SK-N-SH (cell line): ENCODE measurements around the gene YJEFN3. TPM values are rescaled to one million over a fixed set of nuclear protein-coding genes. Genes with fewer than 3 reads are reported as not detected.

Source experiments
- CTCF ChIA-PET: fragments of 300-600, 350-600 bp; formaldehyde crosslinking; extraction: SDS; loops from one replicate; lab custom pipeline; 2021; lab: Yijun Ruan, JAX
- POLR2A ChIA-PET: fragments of 350-600 bp; sonication (Branson Sonifier 250); formaldehyde crosslinking; extraction: SDS; loops from one replicate; lab custom pipeline; 2020; ENCODE audit warnings: antibody characterized with exemption, inconsistent platforms; lab: Yijun Ruan, JAX
- DNase-seq: peaks from one replicate; pipeline ENCODE4 v3.0.0; 2012
- H2AFZ ChIP-seq: fragments of 200-600 bp; sonication (generic); 2 replicates; pipeline ENCODE4 v1.8.1; 2016; ENCODE audit warnings: antibody characterized with exemption, mild to moderate bottlenecking, low read depth
- H3F3A ChIP-seq: fragments of 200-600 bp; sonication (generic); replicated peaks from 2 replicates; pipeline ENCODE3; 2016; ENCODE audit warnings: antibody characterized with exemption, mild to moderate bottlenecking; ENCODE audit not compliant: insufficient read depth
- H3K27ac ChIP-seq, 2 experiments: fragments of 200-500 bp in 1 of 2; fragments of 200-600 bp in 1 of 2; sonication (Bioruptor generic) in 1 of 2; sonication (generic), shearing (Covaris generic) in 1 of 2; 2 replicates each; pipeline versions ENCODE4 v1.5.1 to v1.6.1; 2014 to 2016; ENCODE audit warnings: low read depth in 2 of 2, inconsistent platforms in 1 of 2, low read length in 1 of 2, mild to moderate bottlenecking in 1 of 2, mixed read lengths in 1 of 2
- H3K27me3 ChIP-seq: fragments of 200-600 bp; sonication (generic), shearing (Covaris generic); 2 replicates; pipeline ENCODE4 v1.6.1; 2016; ENCODE audit warnings: mixed run types; ENCODE audit not compliant: insufficient read depth
- H3K36me3 ChIP-seq, 2 experiments: fragments of 200-500 bp in 1 of 2; fragments of 200-600 bp in 1 of 2; sonication (Bioruptor generic) in 1 of 2; sonication (generic) in 1 of 2; replicated peaks in 1 of 2; 2 replicates each; pipeline versions ENCODE3 to v1.5.1; 2014 to 2016; ENCODE audit warnings: low read length in 1 of 2, mild to moderate bottlenecking in 1 of 2; ENCODE audit not compliant: insufficient read depth in 2 of 2, control insufficient read depth in 1 of 2
- H3K4me1 ChIP-seq, 2 experiments: fragments of 200-500 bp in 1 of 2; fragments of 200-600 bp in 1 of 2; sonication (Bioruptor generic) in 1 of 2; sonication (generic), shearing (Covaris generic) in 1 of 2; 2 replicates each; pipeline versions ENCODE4 v1.5.1 to v1.6.1; 2014 to 2016; ENCODE audit warnings: low read depth in 1 of 2, low read length in 1 of 2, mixed run types in 1 of 2; ENCODE audit not compliant: insufficient read depth in 2 of 2, control insufficient read depth in 1 of 2
- H3K4me2 ChIP-seq: fragments of 200-600 bp; sonication (generic), shearing (Covaris generic); 2 replicates; pipeline ENCODE4 v1.6.1; 2017; ENCODE audit warnings: mixed run types
- H3K4me3 ChIP-seq, 2 experiments: fragments of 200-500 bp in 1 of 2; fragments of 200-600 bp in 1 of 2; sonication (Bioruptor generic) in 1 of 2; sonication (generic), shearing (Covaris generic) in 1 of 2; 2 replicates each; pipeline versions ENCODE4 v1.5.1 to v1.8.1; 2014 to 2016; ENCODE audit warnings: low read depth in 2 of 2, inconsistent platforms in 1 of 2, low read length in 1 of 2, mild to moderate bottlenecking in 1 of 2, mixed read lengths in 1 of 2, moderate library complexity in 1 of 2
- H3K79me2 ChIP-seq: fragments of 200-600 bp; sonication (generic); 2 replicates; pipeline ENCODE4 v1.8.1; 2017; ENCODE audit warnings: mild to moderate bottlenecking; ENCODE audit not compliant: insufficient read depth
- H3K9ac ChIP-seq: fragments of 200-600 bp; sonication (generic); 2 replicates; pipeline ENCODE4 v1.6.1; 2017; ENCODE audit warnings: mixed run types
- H3K9me2 ChIP-seq: fragments of 200-600 bp; sonication (generic); 2 replicates; pipeline ENCODE4 v1.6.1; 2017; ENCODE audit warnings: mixed run types
- H3K9me3 ChIP-seq: fragments of 200-600 bp; sonication (generic); 2 replicates; pipeline ENCODE4 v1.6.1; 2017; ENCODE audit warnings: mixed run types, mild to moderate bottlenecking, moderate library complexity
- H4K20me1 ChIP-seq: fragments of 200-600 bp; sonication (generic); 2 replicates; pipeline ENCODE4 v1.6.1; 2017; ENCODE audit warnings: mild to moderate bottlenecking, mixed run types; ENCODE audit not compliant: insufficient read depth
- CHD2 ChIP-seq: fragments of 150-350 bp; IDR thresholded peaks from 2 replicates; pipeline ENCODE4 v1.6.1; 2018; ENCODE audit warnings: low read length; ENCODE audit not compliant: partially characterized antibody
- FOSL2 ChIP-seq: IDR thresholded peaks from 2 replicates; pipeline ENCODE4 v1.4.0; 2012; ENCODE audit warnings: low read depth, mild to moderate bottlenecking, moderate library complexity, borderline replicate concordance
- GABPA ChIP-seq: IDR thresholded peaks from 2 replicates; pipeline ENCODE4 v1.4.0; 2012; ENCODE audit warnings: low read depth, mild to moderate bottlenecking
- GATA2 ChIP-seq: sonication (generic); formaldehyde crosslinking; IDR thresholded peaks from 2 replicates; pipeline ENCODE4 v1.5.0; 2020; ENCODE audit warnings: mild to moderate bottlenecking, missing genetic modification reagents
- JUND ChIP-seq: IDR thresholded peaks from 2 replicates; pipeline ENCODE4 v1.4.0; 2012
- MEF2A ChIP-seq: IDR thresholded peaks from 2 replicates; pipeline ENCODE4 v1.4.0; 2012; ENCODE audit warnings: low read depth, borderline replicate concordance
- MXI1 ChIP-seq: IDR thresholded peaks from 2 replicates; pipeline ENCODE4 v1.6.1; 2012; ENCODE audit warnings: mild to moderate bottlenecking, low read depth, low read length, improper control_type of control experiment
- NFIC ChIP-seq: IDR thresholded peaks from 2 replicates; pipeline ENCODE4 v1.4.0; 2012; ENCODE audit warnings: borderline replicate concordance
- NRF1 ChIP-seq: IDR thresholded peaks from 2 replicates; pipeline ENCODE4 v1.6.1; 2012; ENCODE audit warnings: low read depth, mild to moderate bottlenecking, low read length
- RAD21 ChIP-seq: IDR thresholded peaks from 2 replicates; pipeline ENCODE4 v1.6.1; 2012; ENCODE audit warnings: mild to moderate bottlenecking, low read length
- RXRA ChIP-seq: IDR thresholded peaks from 2 replicates; pipeline ENCODE4 v1.4.0; 2012; ENCODE audit warnings: low read depth, mild to moderate bottlenecking, borderline replicate concordance
- SMC3 ChIP-seq: IDR thresholded peaks from 2 replicates; pipeline ENCODE4 v1.6.1; 2012; ENCODE audit warnings: low read depth, low read length, improper control_type of control experiment
- TCF12 ChIP-seq: IDR thresholded peaks from 2 replicates; pipeline ENCODE4 v1.4.0; 2012
- YY1 ChIP-seq: IDR thresholded peaks from 2 replicates; pipeline ENCODE4 v1.4.0; 2012; ENCODE audit warnings: low read depth, mild to moderate bottlenecking
- WGBS: methylation state at CpG from one replicate; pipeline ENCODE4 v1.1.6; 2017; ENCODE audit warnings: low lambda C conversion rate; 5-methylcytosine and 5-hydroxymethylcytosine counted together
- polyA plus RNA-seq, 3 experiments: library from polyadenylated mRNA; depleted of rRNA; stranded (reverse); fragments of >200 nt; gene quantifications; 2 replicates each; pipeline ENCODE4 v1.2.3, GENCODE V29; 2012
- TF ChIP-seq, protein P1 (sequence below): fragments of 150-350 bp; IDR thresholded peaks from 2 replicates; pipeline ENCODE4 v1.6.1; 2016; ENCODE audit warnings: mild to moderate bottlenecking, low read depth, low read length
- TF ChIP-seq, protein P2 (sequence below): IDR thresholded peaks from 2 replicates; pipeline ENCODE4 v1.4.0; 2012; ENCODE audit warnings: low read depth, borderline replicate concordance
- TF ChIP-seq, protein P3 (sequence below): fragments of 150-350 bp; IDR thresholded peaks from 2 replicates; pipeline ENCODE4 v1.6.1; 2017; ENCODE audit warnings: antibody characterized with exemption, low read length, low read depth, borderline replicate concordance
- TF ChIP-seq, protein P4 (sequence below): IDR thresholded peaks from 2 replicates; pipeline ENCODE4 v1.4.0; 2012; ENCODE audit warnings: low read depth
- TF ChIP-seq, protein P5 (sequence below): IDR thresholded peaks from 2 replicates; pipeline ENCODE4; 2012
- TF ChIP-seq, protein P6 (sequence below): fragments of 200-600 bp; sonication (generic); IDR thresholded peaks from 2 replicates; pipeline ENCODE4 v1.6.1; 2017; ENCODE audit warnings: antibody characterized with exemption, mild to moderate bottlenecking, moderate library complexity

Gene YJEFN3
- polyA plus RNA-seq, 1 of the 3 experiments (the other 2 are of a cell fraction): 7.2 TPM

DNA sequence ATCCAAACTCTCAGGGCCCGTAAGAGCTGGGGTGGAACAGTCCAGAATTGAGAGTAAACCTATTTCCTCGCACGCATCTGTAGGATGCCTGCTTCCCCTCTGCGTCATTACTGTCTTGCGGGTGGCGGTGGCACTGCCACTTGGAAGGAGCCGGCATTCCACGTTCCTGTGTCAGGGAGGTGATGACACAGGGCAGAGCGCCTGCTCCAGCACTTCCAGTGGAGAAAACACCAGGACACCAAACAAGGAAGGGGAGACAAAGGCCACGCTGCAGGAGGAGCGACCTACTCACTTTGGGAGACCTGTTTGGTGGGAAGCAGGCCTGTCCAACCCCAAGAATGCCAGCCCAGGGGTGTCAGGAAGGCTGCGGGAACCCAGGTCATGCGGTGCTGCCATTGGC lies 52.7 kb downstream of the YJEFN3 start:
- POLR2A ChIA-PET: no interaction called here
- Histone ChIP-seq H3K9ac (no peak overlapping the region), H3K27ac (no peak overlapping the region), H4K20me1 (no peaks in the 10 kb centered on the region), H2AFZ (no peak overlapping the region), H3K4me2 (no peak overlapping the region), H3K79me2 (no peaks in the 10 kb centered on the region), H3K4me1 (peaks cover 0 to 6% of the 10 kb centered on the region in 2 experiments; a peak in 1 of 4 replicates), H3K36me3 (no peaks in the 10 kb centered on the region), H3K4me3 (no peak overlapping the region), H3K9me3 (no peaks in the 10 kb centered on the region), H3K27me3 (no peaks in the 10 kb centered on the region), H3F3A (no peaks in the 10 kb centered on the region), H3K9me2 (no peaks in the 10 kb centered on the region)
- DNase-seq: no peak
- CTCF ChIA-PET: interaction anchor here (1.5 to 3.0 kb wide), 2 partner anchors 27 to 50 kb away, joined by 3 to 14 read pairs; no protein-coding TSS in a partner anchor
- WGBS: 86% methylated on average over 11 of the region's 13 CpGs
- TF ChIP-seq FOSL2 (no peak), MXI1 (no peak), RAD21 (no peak), NRF1 (no peak), GABPA (no peak)
- TF ChIP-seq, protein P1, sequence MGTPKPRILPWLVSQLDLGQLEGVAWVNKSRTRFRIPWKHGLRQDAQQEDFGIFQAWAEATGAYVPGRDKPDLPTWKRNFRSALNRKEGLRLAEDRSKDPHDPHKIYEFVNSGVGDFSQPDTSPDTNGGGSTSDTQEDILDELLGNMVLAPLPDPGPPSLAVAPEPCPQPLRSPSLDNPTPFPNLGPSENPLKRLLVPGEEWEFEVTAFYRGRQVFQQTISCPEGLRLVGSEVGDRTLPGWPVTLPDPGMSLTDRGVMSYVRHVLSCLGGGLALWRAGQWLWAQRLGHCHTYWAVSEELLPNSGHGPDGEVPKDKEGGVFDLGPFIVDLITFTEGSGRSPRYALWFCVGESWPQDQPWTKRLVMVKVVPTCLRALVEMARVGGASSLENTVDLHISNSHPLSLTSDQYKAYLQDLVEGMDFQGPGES: no peak
- TF ChIP-seq, protein P2, sequence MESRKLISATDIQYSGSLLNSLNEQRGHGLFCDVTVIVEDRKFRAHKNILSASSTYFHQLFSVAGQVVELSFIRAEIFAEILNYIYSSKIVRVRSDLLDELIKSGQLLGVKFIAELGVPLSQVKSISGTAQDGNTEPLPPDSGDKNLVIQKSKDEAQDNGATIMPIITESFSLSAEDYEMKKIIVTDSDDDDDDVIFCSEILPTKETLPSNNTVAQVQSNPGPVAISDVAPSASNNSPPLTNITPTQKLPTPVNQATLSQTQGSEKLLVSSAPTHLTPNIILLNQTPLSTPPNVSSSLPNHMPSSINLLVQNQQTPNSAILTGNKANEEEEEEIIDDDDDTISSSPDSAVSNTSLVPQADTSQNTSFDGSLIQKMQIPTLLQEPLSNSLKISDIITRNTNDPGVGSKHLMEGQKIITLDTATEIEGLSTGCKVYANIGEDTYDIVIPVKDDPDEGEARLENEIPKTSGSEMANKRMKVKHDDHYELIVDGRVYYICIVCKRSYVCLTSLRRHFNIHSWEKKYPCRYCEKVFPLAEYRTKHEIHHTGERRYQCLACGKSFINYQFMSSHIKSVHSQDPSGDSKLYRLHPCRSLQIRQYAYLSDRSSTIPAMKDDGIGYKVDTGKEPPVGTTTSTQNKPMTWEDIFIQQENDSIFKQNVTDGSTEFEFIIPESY: no peak

DNA sequence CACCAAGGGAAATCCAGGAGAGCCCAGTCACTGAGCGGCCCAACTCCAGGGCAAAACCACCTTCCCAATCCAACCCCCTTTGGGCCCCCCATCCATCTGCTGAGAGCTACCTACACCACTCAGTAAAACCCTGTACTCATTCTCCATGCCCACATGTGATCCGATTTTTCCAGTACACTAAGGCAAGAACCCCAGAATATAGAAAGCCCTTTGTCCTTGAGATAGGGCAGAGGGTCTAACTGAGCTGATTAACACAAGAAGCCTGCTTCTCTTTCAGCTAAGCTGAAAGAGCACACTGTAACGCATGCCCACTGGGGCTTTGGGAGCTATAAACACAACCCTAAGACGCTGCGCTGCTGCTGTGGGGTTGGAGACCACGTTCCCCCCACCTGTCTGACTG lies 53.8 kb downstream of the YJEFN3 start:
- ChIA-PET POLR2A (no interaction called here), CTCF (interaction anchor here (0.7 to 3.0 kb wide), 3 partner anchors 14 to 31 kb away, joined by 3 to 14 read pairs (median 6); no protein-coding TSS in a partner anchor)
- H2AFZ ChIP-seq: no peak overlapping the region
- H3K36me3 ChIP-seq: no peaks in the 10 kb centered on the region
- H3K4me2 ChIP-seq: no peak overlapping the region
- DNase-seq: no peak
- H3F3A ChIP-seq: no peaks in the 10 kb centered on the region
- H3K9me3 ChIP-seq: no peaks in the 10 kb centered on the region
- H3K9ac ChIP-seq: no peak overlapping the region
- no peaks in the 10 kb centered on the region for H3K27me3 ChIP-seq
- 82% methylated on average over 1 of the region's 6 CpGs for WGBS
- no peaks in the 10 kb centered on the region for H3K79me2 ChIP-seq
- H3K4me1 ChIP-seq: peaks cover 0 to 6% of the 10 kb centered on the region in 2 experiments; a peak in 1 of 4 replicates
- H4K20me1 ChIP-seq: no peaks in the 10 kb centered on the region
- no peak overlapping the region for H3K4me3 ChIP-seq
- no peak overlapping the region for H3K27ac ChIP-seq
- no peaks in the 10 kb centered on the region for H3K9me2 ChIP-seq
- TF ChIP-seq MEF2A: no peak
- TF ChIP-seq RXRA: no peak
- TF ChIP-seq SMC3: no peak
- TF ChIP-seq RAD21: no peak
- no peak for TF ChIP-seq GATA2 (CRISPR knock-in tag)
- TF ChIP-seq, protein P3, sequence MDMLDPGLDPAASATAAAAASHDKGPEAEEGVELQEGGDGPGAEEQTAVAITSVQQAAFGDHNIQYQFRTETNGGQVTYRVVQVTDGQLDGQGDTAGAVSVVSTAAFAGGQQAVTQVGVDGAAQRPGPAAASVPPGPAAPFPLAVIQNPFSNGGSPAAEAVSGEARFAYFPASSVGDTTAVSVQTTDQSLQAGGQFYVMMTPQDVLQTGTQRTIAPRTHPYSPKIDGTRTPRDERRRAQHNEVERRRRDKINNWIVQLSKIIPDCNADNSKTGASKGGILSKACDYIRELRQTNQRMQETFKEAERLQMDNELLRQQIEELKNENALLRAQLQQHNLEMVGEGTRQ: no peak
- no peak for TF ChIP-seq YY1
- no peak for TF ChIP-seq JUND
- TF ChIP-seq, protein P2: no peak
- TF ChIP-seq, protein P4, sequence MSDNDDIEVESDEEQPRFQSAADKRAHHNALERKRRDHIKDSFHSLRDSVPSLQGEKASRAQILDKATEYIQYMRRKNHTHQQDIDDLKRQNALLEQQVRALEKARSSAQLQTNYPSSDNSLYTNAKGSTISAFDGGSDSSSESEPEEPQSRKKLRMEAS: no peak
- TF ChIP-seq TCF12: no peak
- TF ChIP-seq NFIC: no peak
- TF ChIP-seq, protein P5, sequence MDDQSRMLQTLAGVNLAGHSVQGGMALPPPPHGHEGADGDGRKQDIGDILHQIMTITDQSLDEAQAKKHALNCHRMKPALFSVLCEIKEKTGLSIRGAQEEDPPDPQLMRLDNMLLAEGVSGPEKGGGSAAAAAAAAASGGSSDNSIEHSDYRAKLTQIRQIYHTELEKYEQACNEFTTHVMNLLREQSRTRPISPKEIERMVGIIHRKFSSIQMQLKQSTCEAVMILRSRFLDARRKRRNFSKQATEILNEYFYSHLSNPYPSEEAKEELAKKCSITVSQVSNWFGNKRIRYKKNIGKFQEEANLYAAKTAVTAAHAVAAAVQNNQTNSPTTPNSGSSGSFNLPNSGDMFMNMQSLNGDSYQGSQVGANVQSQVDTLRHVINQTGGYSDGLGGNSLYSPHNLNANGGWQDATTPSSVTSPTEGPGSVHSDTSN: no peak
- no peak for TF ChIP-seq CHD2
- TF ChIP-seq, protein P6, sequence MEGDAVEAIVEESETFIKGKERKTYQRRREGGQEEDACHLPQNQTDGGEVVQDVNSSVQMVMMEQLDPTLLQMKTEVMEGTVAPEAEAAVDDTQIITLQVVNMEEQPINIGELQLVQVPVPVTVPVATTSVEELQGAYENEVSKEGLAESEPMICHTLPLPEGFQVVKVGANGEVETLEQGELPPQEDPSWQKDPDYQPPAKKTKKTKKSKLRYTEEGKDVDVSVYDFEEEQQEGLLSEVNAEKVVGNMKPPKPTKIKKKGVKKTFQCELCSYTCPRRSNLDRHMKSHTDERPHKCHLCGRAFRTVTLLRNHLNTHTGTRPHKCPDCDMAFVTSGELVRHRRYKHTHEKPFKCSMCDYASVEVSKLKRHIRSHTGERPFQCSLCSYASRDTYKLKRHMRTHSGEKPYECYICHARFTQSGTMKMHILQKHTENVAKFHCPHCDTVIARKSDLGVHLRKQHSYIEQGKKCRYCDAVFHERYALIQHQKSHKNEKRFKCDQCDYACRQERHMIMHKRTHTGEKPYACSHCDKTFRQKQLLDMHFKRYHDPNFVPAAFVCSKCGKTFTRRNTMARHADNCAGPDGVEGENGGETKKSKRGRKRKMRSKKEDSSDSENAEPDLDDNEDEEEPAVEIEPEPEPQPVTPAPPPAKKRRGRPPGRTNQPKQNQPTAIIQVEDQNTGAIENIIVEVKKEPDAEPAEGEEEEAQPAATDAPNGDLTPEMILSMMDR: no peak
